Activated B cell treated with CpG ODN at 0.5 μM for 24 hours (primary cell): ENCODE results near the gene APLP2. TPM values are rescaled to one million over a fixed set of nuclear protein-coding genes. Genes with fewer than 3 reads are reported as not detected.

Source experiments
- total RNA-seq: library from RNA; stranded (reverse); gene quantifications from 2 replicates; pipeline ENCODE4 v1.2.3, GENCODE V29; 2022

APLP2 gene
- total RNA-seq, 1 donor from 2014 or later = 50.8 TPM

Other genes with a start within 250 kb of the APLP2 start
- gene NFRKB, start 174.3 kb upstream of the APLP2 start, total RNA-seq = 27.2 and 28.9 TPM in 2 replicates
- gene PRDM10, start 67.1 kb upstream of the APLP2 start, total RNA-seq = 14.6 and 15.3 TPM in 2 replicates
- 22.6 and 23.9 TPM in 2 replicates for gene ST14, start 89.9 kb downstream of the APLP2 start, total RNA-seq
- gene ZBTB44, start 245.0 kb downstream of the APLP2 start, total RNA-seq = 49.0 and 61.5 TPM in 2 replicates